Lower lobe of right lung (tissue), 2 donors: ENCODE data around the gene PRRT3. TPM values are rescaled to one million over a fixed set of nuclear protein-coding genes. Genes with fewer than 3 reads are reported as not detected.

Source experiments
- ATAC-seq, 2 donors: fragments of 200-7000 bp; cut with Tn5 transposase; one replicate each; pipeline ENCODE4 v1.9.1; 2020 to 2022; ENCODE audit warnings: mild to moderate bottlenecking in 2 of 2, moderate library complexity in 2 of 2
- DNase-seq: peaks from one replicate; pipeline ENCODE4 v3.0.0-alpha.2; 2020
- H3K27ac ChIP-seq: fragments of 200-600 bp; one replicate; pipeline ENCODE4 v1.8.0; 2022
- H3K27me3 ChIP-seq: fragments of 200-600 bp; one replicate; pipeline ENCODE4 v1.8.0; 2022; ENCODE audit warnings: low read depth
- H3K36me3 ChIP-seq: fragments of 200-600 bp; one replicate; pipeline ENCODE4 v1.8.0; 2022; ENCODE audit warnings: mild to moderate bottlenecking
- H3K4me1 ChIP-seq: fragments of 200-600 bp; one replicate; pipeline ENCODE4 v1.8.0; 2022
- H3K4me3 ChIP-seq: fragments of 200-600 bp; one replicate; pipeline ENCODE4 v1.8.0; 2022; ENCODE audit warnings: mild to moderate bottlenecking
- H3K9me3 ChIP-seq: fragments of 200-600 bp; one replicate; pipeline ENCODE4 v1.8.0; 2022
- CTCF ChIP-seq: fragments of 200-600 bp; IDR thresholded peaks from one replicate; pipeline ENCODE4 v1.8.0; 2022; ENCODE audit warnings: antibody characterized with exemption, mild to moderate bottlenecking
- intact Hi-C: fragments of 100-400 bp; cut with DNase I; formaldehyde crosslinking; loops from one replicate; pipeline ENCODE4 v1.11.0; 2022
- total RNA-seq: library from RNA; stranded (reverse); fragmentation: NEBNext Ultra II Directional; extraction: Animal tissue kit (Norgen Biotek cat#: 25700); gene quantifications from one replicate; pipeline ENCODE4 v1.2.1, GENCODE V29; 2021
- donor health status: DM: no; HTN: yes; CAD: no; lungs with severe emphysema.

PRRT3 gene
- total RNA-seq, 1 donor from 2014 or later: 2.1 TPM

- Histone ChIP-seq H3K36me3 (peaks cover 52% of the 10 kb centered on the region), H3K9me3 (no peaks in the 10 kb centered on the region), H3K27ac (peak overlapping the region; percentile 95), H3K4me3 (peak overlapping the region; percentile 95), H3K4me1 (peaks cover 39% of the 10 kb centered on the region), H3K27me3 (no peaks in the 10 kb centered on the region)
- TF ChIP-seq CTCF: no peak
- intact Hi-C loops: no loop called here
- no peak for ATAC-seq
- no peak for DNase-seq
Measured at GRCh38 chr3:9934235-9934621, 18.0 kb downstream of the PRRT3 start.

GRCh38 chr3:9933561-9934234 lies 18.5 kb downstream of the PRRT3 start, which contains the start of gene CRELD1:
Gene CRELD1, plus strand, starts transcription at chr3:9933834. Its CDS starts 605 bp downstream, at chr3:9934439.
- Histone ChIP-seq H3K27ac (peak within 1 kb of the TSS; percentile 95), H3K36me3 (peaks cover 54% of the 10 kb centered on the region), H3K4me1 (peaks cover 39% of the 10 kb centered on the region), H3K9me3 (no peaks in the 10 kb centered on the region), H3K4me3 (peak within 1 kb of the TSS; percentile 95), H3K27me3 (no peaks in the 10 kb centered on the region)
- no peak for TF ChIP-seq CTCF
- ATAC-seq (peak; percentile 97), DNase-seq (peak; percentile 97)
- intact Hi-C loops: no loop called here

- Histone ChIP-seq H3K27ac (peak overlapping the region; percentile 95), H3K4me3 (peak overlapping the region; percentile 95), H3K27me3 (no peaks in the 10 kb centered on the region), H3K4me1 (peaks cover 39% of the 10 kb centered on the region), H3K36me3 (peaks cover 52% of the 10 kb centered on the region), H3K9me3 (no peaks in the 10 kb centered on the region)
- ATAC-seq: peak; percentile 93
- intact Hi-C loops: no loop called here
- peak; percentile 91 for DNase-seq
- peak; percentile 72 for TF ChIP-seq CTCF
Measured at GRCh38 chr3:9932843-9933560, 19.2 kb downstream of the PRRT3 start.

GRCh38 chr3:9932535-9932842 lies 19.7 kb downstream of the PRRT3 start:
- Histone ChIP-seq H3K27ac (peak overlapping the region; percentile 95), H3K27me3 (no peaks in the 10 kb centered on the region), H3K36me3 (peaks cover 47% of the 10 kb centered on the region), H3K4me1 (peaks cover 39% of the 10 kb centered on the region), H3K9me3 (no peaks in the 10 kb centered on the region), H3K4me3 (peak overlapping the region; percentile 95)
- ATAC-seq (no peak), DNase-seq (no peak)
- TF ChIP-seq CTCF: no peak
- intact Hi-C loops: no loop called here

- no peaks in the 10 kb centered on the region for H3K9me3 ChIP-seq
- no peaks in the 10 kb centered on the region for H3K27me3 ChIP-seq
- intact Hi-C loops: no loop called here
- no peak overlapping the region for H3K27ac ChIP-seq
- peaks cover 40% of the 10 kb centered on the region for H3K36me3 ChIP-seq
- DNase-seq (no peak), ATAC-seq (no peak)
- no peak for TF ChIP-seq CTCF
- no peak overlapping the region for H3K4me3 ChIP-seq
- peaks cover 31% of the 10 kb centered on the region for H3K4me1 ChIP-seq
Measured at GRCh38 chr3:9930804-9931418, 21.3 kb downstream of the PRRT3 start.
